Posterior cingulate gyrus (tissue), 11 donors: ENCODE measurements around the gene DAB1.

ENCODE experiments used
- DNase-seq, 10 donors: peaks; one replicate each; pipeline versions ENCODE4 v3.0.0 to v3.0.0-alpha.2; 2020 to 2021; ENCODE audit warnings: mixed read lengths in 3 of 10
- intact Hi-C: fragments of 100-400 bp; cut with DNase I; formaldehyde crosslinking; loops from one replicate; pipeline ENCODE4 v1.15.1; 2023

The DAB1 gene

DNA sequence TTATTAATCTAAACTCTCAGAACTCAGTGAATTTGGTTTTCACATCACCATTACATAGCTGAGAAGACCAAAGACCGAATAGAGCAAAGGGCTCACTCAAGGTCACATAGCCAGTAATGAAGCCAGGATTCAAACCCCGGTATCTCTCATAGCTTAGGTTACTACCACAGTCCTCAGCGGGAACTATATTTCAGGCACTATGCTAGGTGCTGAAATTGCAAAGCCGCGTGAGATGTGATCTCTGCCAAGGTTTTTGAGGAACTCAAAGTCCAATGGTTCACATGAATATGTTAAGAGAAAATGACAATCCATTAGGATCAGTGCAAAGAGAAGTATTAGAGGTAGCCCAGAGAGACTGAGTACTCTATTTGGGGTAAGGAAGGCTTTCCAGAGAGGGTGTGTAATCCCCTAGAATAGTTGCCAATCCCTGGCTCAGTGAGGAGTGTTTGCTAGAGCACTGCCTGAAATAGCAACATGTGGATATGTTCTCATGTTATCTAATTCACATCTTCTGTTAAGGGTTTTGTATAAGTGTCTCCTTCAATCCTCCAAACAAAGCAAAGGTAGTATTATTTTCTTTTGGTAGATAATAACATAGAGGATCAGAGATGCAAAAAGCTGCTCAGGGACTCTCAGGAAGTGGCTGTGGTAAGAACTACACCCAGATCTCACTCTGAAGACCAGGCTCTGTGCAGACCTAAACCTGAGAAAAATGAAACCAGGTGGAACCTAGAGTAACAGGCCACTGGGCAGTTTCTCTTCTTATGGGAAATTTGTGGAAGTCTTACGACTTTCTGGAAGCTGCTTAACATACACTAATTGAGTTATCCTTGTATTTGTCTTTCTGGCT, 365.0 kb downstream of the DAB1 start:
- intact Hi-C loops, result no loop called here
- DNase-seq, result no peak

DNA sequence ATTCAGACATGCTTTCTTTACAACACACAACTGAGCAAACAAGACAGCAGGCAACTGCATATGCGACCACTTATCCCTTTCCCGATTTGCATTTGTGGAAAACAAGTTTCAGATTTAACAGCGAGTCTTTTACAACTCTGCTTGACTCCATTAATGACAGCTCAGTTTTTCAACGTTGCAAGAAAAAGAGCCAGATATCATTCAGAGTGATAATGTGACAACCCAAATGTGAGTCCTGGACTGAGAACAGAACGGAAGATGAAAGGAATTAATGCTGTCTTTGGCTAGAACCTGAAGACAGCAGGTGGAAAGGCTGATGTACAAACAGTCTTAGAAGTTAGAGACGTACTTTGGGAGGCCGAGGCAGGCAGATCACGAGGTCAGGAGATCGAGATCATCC, 375.0 kb downstream of the DAB1 start:
- DNase-seq, result no peak
- intact Hi-C loops, result no loop called here

DNA sequence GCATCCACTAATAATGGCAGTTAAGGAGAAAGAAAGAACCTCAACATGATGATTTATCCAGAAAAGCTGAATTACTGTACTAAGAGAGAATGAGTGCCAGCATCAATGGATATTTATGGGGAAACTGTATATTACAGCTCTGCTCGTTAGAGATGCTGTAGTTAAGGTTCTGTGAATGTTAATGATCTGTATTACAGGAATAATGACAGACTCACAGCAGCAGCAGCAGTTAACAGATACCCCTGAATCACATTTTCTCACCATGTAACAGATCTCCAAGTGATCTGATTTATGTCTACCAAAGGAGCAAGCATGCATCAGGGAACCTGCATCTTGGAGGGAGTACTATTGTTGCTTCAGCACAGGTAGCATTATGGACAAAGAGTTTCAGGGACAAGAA, 377.4 kb downstream of the DAB1 start:
- no peak for DNase-seq
- intact Hi-C loops, result no loop called here

DNA sequence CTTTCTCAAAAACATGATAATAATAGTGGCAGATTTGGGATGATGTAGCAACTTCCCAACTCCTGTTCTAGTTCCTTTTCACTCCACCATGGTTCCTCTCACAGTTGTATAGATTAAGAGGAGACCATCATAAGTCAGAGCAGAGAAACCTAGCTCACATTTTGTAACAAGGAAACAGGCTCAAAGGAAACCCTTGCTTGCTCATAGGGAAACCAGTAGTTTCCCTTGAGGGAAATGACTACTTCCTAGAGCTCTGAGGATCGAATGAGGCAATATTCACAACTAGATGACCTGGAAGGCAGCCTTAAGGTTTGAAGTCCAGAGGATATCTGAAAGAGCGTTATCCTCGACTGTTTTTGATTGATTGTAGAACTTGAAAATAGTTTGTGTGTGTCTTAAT, 382.0 kb downstream of the DAB1 start:
- intact Hi-C loops, result no loop called here
- DNase-seq, result no peak

DNA sequence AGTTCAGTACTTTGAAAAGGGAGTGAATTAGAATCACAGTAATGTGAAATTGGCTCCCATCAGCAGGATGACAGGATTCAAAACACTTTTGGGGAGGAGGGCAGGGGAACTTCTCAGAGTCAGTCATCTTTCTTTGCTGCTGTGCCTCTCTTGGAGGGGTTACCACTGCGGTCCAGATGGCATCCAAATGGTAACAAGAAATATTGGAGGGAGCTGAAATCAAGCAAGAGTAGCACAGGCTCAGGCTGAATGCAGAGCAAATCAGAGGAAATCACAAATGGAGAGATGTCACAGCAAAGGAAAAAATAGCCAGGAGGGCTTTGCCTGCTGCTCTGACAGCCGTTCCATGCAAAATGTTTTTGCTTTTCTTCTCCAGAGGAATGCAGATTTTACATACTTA, 383.0 kb downstream of the DAB1 start:
- intact Hi-C loops, result no loop called here
- no peak for DNase-seq

DNA sequence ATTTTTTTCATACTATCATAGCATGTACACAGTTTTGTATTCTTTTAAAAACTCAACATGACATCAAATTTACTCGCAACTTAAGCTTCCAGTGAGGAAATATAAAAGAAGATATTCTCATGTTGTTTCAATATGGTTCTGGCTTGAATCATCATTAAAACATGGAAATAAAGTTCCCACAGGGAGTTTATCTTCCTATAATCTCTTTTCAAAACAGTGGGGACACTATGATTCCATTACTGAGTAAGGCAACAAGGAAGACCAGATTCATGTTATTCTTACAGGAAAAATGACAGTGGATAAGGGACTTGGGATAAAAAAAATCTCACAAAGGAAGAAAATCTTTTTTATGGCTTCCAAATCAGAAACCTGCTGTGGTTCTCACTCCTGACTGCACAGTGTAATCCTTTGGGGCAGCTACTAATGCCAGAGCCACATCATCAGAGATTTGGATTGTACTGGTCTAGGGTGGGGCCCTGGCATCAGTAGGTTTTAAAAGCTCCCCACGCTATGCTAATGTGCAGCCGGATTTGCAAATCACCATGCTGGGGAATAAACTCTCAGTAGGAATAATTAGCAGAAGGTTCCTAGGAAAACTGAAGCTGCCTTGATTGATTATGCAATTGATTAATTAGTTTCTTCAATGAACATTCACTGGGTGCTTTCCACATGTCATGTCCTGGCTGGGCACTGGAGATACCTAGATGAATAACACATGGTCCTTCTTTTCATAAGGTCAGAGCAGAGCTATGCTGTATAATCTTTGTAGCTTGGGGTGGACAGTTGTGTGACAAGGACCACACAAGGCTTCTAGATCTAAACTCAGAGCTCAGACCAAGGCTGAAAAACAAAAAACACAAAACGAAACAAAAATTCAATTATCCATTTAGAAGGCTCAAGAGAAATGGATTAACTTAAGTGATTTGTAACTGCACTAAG, 386.9 kb downstream of the DAB1 start:
- intact Hi-C loops, result no loop called here
- DNase-seq, result no peak

DNA sequence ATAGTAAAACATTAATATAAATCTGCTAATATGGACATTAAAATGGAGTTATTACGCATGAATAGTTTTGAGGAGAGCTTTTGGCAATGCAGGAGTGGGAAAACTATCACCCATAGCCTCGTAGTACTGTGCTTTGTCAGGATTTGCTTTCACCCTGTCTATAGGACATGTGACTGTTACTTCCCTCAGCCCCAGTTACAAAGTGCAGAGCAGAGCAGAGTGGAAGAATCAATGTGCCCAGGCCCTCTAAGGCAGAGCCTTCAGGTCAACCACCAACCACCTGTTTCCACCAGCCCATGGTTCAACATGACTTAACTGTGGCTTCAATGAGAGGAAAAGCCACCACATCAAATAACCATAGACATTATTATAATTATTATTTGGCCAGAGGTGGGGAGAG, 389.1 kb downstream of the DAB1 start:
- no peak for DNase-seq
- intact Hi-C loops, result no loop called here

DNA sequence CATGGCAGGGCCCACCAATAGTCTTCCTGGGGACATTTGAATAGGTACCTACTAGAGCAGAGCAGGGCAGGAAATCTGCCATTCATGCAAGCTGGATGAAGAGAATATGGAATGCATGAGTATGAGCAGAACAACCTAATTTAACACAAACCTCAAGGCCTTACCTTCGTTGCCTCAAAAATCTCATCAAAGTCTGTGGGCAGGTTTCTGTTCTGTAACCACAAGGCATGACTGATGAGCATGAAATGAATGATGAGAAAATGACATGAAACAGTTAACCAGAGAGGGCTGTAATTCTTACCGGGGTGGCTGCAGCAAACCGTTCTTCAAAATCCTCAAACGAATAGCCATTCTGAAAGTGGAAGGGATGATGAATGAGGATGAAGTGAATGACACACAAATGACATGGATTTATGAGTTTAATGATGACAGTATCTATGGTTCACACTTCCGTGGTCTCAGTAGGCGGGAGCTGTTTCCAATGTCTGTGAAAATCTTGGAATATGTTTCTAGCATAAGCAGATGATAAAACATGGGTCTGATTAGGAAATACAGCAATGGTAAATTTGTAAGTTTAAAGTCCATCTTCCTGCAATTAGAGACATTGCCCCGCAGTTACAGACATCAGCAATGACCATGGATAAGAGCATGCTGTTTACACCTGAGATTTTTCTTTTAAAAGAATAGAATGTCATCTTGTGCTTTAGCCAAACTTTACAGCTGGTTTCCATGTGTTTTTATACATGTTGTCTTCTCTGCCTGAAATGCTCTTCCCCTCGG, 390.4 kb downstream of the DAB1 start:
- no peak for DNase-seq
- intact Hi-C loops, result no loop called here

DNA sequence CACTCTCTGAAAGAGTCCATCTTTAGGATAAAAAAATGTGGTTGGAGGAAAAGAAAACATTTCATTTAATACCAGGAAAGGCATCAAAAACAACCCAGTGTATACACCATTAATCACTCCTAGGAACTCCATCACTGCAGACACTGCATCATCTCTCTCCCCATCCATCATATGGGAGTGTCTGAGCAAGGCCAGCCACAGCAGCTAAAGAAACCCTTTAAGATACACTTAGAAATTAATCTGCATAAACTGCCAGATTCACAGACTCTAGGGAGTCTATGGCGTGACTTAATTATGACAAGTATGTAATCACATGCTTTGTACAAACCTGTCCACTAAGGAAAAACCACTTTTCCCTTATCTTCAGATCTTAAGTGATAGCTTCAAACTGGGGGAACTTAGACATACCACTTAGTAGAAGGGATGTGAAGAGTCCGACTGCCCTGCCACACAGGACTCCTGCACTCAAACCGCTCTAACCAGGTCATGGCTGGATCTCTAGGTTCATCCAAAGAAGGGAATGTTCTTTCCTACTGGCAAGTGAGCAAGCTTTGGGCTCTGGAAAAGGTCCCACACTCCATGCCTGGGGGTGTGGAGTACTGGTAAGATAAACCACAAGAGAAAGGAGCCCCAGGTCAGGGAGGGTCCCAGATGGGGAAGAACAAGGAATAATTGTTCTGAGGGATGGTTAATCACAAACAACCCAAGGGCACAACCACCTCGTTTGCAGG, 397.1 kb downstream of the DAB1 start:
- intact Hi-C loops, result no loop called here
- DNase-seq, result no peak

DNA sequence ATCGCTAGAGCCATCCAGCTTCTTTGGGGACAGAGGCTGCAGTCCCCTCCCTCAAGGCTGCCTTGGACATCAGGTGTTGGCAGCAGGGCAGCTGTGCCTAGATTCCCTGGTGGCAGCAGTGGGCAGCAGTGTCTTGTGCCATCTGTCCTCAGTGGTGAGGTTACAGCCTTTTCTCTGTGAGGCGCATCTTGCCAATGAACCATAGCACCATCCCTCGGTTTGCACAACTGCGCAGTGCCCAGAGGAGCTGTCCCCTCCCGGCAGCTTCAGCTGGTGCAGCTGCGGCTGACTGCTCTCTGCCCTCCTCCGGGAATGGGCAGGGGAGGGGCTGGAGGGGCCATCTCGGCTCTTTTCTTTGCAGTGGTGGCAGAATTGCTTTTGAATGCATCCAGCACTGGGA, 399.0 kb downstream of the DAB1 start:
- intact Hi-C loops, result no loop called here
- DNase-seq, result peak; percentile 48 to 97 (median 66)

DNA sequence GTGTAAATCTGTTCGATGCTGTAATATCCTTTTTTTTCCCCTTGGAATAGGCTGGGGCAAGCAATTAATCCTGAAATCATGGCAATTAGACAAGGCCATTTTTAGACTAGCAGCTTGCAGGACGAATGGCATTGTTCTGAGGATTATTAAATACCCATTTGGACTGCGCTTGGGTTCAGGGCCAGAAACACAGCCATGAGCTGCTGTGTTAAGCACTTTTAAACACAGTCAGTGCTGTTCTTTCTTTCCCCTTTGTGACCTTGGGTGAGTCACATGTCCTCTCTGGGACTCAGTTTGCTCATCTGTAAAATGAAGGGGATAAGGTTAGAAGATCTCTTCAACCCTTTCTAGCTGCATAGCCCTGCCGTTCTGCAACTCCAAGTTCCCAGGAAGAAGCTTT, 399.4 kb downstream of the DAB1 start:
- DNase-seq, result no peak
- intact Hi-C loops, result no loop called here

DNA sequence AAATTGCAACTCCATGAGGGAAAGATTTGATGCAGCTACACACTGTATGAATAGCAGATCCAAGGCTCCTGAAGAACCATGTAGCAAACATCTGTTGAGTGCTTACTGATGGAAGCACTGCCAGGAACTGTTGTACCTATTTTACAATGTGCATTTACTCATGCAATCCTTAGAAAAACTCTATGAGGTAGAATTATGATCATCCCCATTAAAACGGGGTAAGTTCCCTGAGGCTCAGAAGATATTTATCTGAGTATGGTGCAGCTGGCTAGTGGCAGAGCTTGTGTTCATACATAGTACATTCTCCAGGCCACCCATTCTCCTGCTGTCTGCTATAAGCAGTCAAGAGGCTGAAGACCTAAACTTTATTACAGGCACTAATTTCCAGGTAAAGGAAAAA, 403.6 kb downstream of the DAB1 start:
- DNase-seq, result no peak
- intact Hi-C loops, result no loop called here

DNA sequence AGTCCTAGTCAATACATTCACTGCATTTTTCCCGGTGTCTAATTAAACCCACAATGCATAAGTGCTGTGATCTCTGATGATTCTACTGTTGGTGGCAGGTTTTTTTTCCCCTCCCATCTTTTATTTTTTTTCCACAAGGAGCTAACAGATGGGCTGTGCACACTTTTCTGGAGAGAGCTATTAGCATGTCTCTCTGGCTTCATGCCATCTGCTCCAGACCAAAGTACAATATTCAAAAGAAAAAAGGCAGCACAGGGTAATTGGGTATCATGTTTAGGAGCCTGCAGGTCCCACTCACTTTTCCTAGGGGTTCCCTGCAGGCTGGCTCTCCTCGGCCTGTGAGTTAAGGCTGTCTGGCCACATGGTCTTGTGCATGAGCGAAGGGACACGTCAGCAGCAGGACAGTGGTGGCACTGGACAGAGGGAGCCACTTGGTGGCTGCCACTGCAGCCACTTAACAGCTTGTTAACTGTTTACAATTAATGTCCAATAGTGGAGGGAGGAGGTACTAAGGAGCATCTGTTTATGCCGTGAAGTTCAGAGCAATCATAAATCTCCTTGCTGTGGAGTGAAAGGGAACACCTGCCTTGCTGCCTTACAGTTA, 404.5 kb downstream of the DAB1 start:
- intact Hi-C loops, result no loop called here
- no peak for DNase-seq

DNA sequence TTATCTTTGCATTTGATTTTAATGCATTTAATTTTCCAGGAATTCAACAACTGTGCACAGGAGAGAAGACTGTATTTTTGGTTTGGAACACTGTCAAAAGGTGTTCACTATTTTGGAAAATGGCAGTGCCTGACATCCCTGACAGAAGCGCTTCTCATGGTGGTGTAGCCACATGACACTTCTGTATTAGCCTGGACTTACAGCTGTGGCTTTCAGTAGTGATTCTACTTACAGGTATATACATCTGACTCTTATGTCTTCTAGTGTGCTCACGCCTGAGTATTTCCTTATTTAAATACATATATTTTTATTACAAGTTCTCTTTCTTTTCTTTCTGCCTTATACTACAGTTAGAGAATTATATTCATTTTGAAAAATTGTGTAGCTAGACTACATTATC, 405.7 kb downstream of the DAB1 start:
- DNase-seq, result no peak
- intact Hi-C loops, result no loop called here

DNA sequence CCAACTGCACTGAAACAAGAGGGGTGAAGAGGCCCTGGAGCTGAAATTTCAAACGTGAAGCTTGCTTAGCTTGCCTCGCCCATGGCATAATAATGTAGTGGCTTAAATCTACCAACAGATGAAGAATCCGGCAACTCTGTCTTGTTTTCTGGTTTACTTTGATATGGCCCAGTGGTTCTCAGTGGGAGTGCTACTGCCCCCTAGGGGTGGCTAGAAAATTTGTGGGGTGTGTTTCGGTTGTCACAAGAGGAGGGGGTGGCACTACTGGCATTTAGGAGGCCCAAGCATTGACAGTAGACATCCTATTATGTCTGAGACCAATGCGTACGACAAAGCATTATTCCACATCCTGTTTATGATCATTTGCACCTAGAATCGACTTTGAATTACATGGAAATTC, 406.1 kb downstream of the DAB1 start:
- no peak for DNase-seq
- intact Hi-C loops, result no loop called here

DNA sequence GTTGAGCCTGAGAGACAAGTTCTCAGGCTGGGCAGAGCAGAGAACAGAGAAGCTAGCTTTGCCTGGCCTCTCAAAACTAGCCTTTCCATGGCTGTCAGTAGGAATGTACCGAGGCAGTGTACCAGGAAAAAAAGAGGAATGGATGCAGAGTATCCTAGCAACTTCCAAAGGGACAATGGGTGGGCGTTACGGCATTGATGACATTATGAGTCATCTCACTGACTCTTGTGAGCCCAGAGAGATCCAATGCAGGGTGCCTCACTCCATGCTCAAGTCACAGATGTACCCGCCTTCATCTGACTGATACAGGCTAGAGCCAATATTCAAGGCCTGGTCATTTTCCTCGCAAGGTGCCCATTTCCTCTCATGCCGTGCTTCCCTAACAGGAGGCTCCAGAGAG, 406.7 kb downstream of the DAB1 start:
- DNase-seq, result no peak
- intact Hi-C loops, result no loop called here

DNA sequence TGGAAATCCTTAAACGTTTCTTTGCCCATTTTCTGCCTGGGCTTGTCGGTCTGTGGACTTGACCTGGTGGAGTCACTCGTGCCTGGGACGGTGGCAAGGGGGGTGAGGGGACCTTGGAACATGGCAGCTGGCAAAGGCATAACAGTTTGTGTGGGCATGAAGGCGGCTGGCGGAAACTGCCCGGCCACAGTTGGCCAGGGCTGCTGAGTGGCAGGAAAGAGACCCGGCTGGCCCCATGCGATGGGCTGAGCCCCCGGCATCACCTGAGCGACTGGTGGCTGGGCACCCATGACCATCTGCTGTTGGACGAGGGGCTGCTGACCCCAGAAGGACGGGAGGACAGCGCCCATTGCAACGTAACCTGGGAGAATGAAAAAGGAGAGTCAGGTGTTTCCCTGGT, 408.8 kb downstream of the DAB1 start:
- peak in 1 of 10 donors; percentile 83 for DNase-seq
- intact Hi-C loops, result no loop called here

DNA sequence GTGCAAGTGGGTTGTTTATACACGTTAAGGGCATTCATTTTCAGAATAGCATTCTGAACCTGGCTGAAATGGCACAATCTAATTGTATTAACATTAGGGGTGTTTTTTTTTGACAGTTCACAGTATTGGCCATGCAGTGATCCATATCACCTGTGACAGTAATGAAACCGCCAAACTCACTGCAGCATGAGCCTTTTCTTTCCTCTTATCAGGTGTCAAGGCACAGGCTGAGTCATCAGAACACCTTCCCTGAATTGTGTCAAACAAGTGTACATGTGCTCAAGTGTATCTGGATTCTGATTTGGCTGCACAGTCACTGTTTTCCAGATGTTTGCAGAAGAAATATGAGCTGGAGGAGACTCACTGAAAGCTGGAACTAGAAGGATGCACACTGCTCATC, 410.3 kb downstream of the DAB1 start:
- DNase-seq, result no peak
- intact Hi-C loops, result no loop called here

DNA sequence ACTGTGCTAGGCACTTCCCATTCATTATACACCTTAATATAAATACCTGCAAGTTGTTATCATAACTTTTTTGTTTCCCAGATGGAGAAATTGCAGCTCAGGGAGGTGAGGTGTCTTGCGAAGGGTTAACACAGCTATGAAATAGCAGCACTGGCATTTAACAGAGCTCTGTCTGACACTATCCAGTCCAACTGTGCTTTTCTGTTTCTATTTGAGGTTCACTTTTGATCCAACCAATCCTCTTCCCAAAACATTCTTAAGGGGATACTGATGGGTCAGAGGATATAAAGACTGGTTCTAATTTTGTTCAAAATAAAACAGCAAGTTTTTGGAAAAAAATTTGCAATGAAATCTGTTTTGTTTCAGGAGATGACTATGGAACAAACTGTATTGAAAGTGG, 411.5 kb downstream of the DAB1 start:
- DNase-seq, result no peak
- intact Hi-C loops, result no loop called here

DNA sequence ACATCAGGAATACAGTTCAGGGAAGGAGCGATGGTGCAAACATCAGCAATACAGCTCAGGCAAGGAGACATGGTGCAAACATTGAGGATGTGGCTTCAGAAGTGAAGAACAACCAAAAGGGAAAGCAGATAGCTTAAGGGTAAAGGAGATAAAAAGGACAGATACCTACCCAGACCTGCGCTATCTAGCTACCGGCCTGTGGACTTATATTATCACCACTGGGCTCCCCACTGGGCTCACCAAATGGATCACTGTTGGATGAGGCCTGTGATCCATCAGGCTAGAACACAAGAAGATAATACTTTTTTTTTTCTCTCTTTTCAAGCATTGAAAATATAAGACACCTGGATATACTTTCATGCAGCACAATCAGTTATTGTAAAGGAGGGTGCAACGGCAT, 413.3 kb downstream of the DAB1 start:
- intact Hi-C loops, result no loop called here
- no peak for DNase-seq
